ENCODE data around the gene NFS1.
"Not testable (repeated sequence)": the region's sequence is repeated elsewhere in the genome, so short reads cannot be mapped to it uniquely, and the experiment has no call there.

Gene NFS1

GRCh38 chr20:35729836-35730582 is 30.9 kb upstream of the NFS1 start:
- no peak for DNase-seq (ENCODE audit: low spot score)

DNA sequence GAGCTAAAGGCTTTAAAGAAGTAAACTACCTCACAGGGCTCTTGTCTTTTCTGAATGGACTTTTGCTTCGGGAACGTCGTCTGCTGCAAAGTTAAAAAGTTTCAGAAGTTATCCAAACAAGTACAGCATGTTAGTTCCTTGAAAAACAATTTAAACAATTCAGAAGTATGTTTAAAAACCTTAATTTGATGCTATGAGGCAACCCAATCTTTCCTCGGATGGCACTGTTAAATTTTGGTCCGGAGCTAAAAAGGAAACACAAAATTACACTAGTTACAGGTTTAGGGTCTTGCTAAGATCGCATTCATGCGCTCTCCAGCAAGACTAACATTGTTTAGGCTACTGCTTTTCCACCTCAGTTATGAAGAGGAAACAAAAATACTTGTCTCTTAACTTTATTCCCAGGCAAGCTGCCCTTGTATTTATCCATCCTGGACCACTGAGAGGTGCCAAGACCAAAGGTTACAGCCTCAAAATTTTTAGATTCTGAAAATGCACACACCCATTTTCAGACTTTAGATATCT is 30.2 kb upstream of the NFS1 start:
- DNase-seq (ENCODE audit: low spot score) = no peak

DNA sequence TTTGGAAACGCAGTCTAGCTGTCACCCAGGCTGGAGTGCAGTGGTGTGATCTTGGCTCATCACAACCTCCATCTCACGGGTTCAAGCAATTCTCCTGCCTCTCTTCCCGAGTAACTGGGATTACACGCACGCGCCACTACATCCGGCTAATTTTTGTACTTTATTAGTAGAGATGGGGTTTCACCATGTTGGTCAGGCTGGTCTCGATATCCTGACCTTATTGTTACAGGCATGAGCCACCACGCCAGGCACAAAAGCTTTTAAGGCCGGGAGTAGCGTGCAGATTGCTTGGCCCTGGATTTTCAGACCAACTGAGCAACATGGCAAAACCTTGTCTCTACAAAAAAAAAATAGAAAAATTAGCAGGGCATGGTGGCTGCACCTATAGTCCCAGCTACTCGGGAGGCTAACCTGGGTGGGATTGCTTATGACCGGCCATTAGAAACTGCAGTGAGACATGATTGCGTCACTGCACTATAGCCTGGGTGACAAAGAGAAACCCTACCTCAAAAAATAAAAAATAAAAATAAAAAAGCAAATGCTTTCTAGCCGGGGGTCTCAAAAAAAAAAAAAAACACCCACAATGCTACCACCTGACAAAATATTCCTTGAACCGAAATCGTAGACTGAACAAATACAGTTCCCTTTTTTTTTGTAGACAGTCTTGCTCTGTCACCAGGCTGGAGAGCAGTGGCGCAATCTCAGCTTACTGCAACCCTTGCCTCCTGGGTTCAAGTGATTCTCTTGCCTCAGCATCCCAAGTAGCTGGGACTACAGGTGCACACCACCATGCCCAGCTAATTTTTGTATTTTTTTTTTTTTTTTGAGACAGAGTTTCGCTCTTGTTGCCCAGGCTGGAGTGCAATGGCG is 27.9 kb upstream of the NFS1 start:
- DNase-seq (ENCODE audit: low spot score) = no peak

DNA sequence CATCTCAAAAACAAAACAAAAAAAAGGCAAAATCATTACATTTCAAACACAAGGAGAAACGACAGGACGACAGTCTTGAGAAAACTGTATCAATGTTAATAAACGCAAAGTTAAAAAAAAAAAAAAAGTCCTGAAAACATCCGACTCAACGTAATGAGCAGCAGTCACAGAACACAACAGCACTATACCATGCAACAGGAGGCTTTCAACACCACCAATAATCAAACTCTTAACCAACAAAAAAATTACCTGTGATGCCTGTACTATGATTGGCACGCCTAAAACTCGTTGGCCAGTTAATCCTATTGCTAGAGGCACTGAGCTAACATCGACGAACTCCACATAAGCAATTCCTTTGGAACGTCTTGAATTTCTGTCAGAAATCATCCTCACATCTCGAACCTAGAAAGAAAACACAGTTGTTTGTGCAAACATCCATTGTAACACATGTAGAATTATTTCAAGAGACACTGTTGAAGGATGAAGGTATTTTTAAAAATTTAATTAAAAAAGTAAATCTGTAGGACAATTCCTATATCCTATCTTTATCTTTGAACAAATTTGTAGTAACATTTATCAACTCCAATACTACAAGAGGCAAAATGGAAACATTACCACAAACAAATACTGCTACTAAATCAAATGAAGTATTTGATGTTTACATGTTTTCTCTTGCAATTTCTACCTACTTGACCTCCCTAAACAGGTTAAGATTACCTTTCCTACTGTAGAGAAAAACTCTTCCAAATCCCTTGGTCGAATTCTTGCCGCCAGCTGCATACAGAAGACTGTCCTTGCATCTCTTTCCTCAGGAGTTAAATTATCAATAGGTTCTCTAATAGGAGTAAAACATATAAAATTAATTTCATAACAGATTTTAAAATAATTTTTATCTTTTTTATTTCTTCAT is 25.4 kb upstream of the NFS1 start:
- no peak for DNase-seq (ENCODE audit: low spot score)

DNA sequence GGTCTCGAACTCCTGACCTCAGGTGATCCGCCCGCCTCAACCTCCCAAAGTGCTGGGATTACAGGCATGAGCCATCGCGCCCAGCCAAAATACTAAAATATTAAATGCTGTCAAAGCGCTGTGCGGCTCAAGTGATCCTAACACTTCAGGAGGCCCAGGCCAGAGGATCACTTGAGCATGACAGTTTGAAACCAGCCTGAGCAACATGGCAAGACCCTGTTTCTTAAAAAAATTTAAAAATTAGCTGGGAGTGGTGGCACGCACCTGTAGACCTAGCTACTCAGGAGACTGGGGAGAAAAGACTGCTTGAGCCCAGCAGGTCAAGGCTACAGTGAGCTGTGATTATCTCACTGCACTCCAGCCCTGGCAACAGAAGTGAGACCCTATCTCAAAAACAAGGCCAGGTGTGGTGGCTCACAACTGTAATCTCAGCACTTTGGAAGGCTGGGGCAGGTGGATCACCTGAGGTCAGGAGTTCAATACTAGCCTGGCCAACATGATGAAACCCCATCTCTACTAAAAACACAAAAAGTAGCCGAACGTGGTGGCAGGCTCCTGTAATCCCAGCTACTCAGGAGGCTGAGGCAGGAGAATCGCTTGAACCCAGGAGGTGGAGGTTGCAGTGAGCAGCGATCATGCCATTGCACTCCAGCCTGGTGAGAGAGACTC is 24.6 kb upstream of the NFS1 start:
- DNase-seq (ENCODE audit: low spot score) = not testable (repeated sequence)

DNA sequence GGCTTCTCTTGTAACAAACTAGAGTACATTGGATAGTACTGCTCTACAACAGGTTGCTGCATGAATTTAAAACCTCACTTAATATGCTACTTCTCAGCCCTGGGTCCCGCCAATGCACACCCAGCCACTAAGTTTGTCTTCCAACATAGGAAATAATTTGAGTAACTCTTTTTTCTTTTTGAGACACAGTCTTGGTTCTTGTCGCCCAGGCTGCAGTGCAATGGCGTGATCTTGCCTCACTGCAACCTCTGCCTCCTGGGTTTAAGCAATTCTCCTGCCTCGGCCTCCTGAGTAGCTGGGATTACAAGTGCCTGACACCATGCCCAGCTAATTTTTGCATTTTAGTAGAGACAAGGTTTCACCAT is 24.1 kb upstream of the NFS1 start:
- DNase-seq (ENCODE audit: low spot score) = not testable (repeated sequence)

DNA sequence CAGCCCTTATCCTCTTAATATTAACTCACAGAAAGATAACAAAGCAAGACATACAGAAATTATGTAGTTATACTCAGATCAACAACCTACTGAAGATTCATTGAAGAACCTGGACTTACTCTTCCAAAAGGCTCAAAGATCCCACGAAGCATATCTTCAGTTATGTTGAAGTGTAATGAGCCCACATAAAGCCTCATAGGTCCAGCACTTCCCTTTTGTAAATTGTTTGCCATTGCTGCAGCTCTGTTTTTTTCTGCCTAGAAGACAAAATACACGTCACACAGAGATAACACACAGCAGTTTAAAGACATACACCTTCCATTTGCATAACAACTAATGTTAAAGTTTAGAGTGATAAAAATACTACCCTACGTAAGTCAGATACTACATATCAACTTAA is 22.5 kb upstream of the NFS1 start:
- DNase-seq (ENCODE audit: low spot score) = no peak

DNA sequence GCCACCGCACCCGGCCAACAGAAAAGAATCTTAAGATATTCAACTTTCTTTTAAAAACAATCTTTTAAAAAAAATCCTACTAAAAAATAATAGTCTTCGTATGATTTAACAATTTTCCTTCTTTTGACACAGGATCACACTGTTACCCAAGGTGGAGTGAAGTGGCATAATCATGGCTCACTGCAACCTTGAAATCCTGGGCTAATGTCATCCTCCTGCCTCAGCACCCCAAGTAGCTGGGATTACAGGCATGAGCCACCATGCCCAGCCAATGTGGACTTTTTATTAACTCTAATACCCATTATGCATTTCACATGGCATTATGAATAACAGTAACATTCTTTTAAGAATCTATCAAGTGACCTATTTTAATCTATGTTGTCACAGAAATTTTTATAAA is 22.1 kb upstream of the NFS1 start:
- DNase-seq (ENCODE audit: low spot score) = no peak

- DNase-seq (ENCODE audit: low spot score) = no peak
Measured at GRCh38 chr20:35720165-35721123, 21.3 kb upstream of the NFS1 start.

DNA sequence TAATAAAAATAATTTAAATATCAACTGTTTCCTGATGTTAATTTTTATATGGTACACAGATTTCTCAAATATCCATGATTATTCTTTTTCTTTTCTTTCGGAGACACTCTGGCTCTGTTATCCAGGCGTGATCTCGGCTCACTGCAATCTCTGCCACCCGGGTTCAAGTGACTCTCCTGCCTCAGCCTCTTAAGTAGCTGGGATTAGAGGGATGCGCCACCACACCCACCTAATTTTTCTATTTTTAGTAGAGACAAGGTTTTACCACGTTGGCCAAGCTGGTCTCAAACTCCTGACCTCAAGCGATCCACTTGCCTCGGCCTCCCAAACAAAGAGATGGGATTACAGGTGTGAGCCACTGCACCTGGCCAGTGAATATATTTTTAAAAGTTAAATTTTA is 20.6 kb upstream of the NFS1 start:
- DNase-seq (ENCODE audit: low spot score) = no peak

- no peak for DNase-seq (ENCODE audit: low spot score)
Measured at GRCh38 chr20:35718972-35719635, 20.0 kb upstream of the NFS1 start.

- DNase-seq (ENCODE audit: low spot score) = not testable (repeated sequence)
Measured at GRCh38 chr20:35718321-35718720, 19.2 kb upstream of the NFS1 start.

DNA sequence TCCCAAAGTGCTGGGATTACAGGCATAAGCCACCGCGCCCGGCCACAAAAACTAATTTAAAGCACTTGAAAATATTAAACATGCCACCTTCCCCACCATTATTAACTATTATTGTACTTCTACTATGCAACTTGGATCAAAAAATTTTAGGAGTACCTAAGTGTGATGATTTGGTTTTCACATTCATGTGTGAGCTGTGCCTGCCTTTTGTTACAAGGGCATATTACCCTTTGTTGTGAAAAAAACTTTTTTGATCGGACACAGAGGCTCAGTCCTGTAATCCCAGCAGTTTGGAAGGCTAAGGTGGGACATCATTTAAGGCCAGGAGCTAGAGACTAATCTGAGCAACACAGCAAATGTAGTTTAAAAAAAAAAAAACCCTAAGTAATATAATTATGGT is 17.2 kb upstream of the NFS1 start:
- no peak for DNase-seq (ENCODE audit: low spot score)

DNA sequence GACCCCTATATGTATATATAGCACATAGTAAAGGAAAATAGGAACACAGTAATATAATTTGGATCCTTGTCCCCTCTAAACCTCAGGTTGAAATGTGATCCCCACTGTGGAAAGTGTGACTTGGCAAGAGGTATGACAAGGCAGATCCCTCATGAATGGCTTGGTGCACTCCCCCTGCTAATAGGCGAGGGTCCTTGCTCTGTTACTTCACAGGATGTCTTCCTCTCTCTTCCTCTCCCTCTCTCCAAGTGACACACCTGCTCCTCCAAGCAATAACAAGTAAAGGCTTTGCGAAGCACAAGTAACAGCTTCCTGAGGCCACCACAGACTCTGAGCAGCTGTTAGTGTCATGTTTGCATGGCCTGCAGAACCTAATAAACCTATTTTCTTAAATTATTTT is 16.5 kb upstream of the NFS1 start:
- no peak for DNase-seq (ENCODE audit: low spot score)

- no peak for DNase-seq (ENCODE audit: low spot score)
Measured at GRCh38 chr20:35714127-35714526, 15.0 kb upstream of the NFS1 start.

- DNase-seq (ENCODE audit: low spot score) = not testable (repeated sequence)
Measured at GRCh38 chr20:35713120-35713519, 14.0 kb upstream of the NFS1 start.

- no peak for DNase-seq (ENCODE audit: low spot score)
Measured at GRCh38 chr20:35711588-35712209, 12.5 kb upstream of the NFS1 start.

- no peak for DNase-seq (ENCODE audit: low spot score)
Measured at GRCh38 chr20:35710884-35711587, 11.9 kb upstream of the NFS1 start.

GRCh38 chr20:35710039-35710438 is 10.9 kb upstream of the NFS1 start:
- DNase-seq (ENCODE audit: low spot score) = no peak
